ENCODE data around the gene TOMM20L. TPM values are rescaled to one million over a fixed set of nuclear protein-coding genes. Genes with fewer than 3 reads are reported as not detected.

The TOMM20L gene
- total and polyA plus RNA-seq, 8 donors = 0.95 to 2.2 (median 1.6) TPM; not detected in 2

GRCh38 chr14:58390830-58391229 is 4.9 kb upstream of the TOMM20L start:
- TF ChIP-seq, protein P1, sequence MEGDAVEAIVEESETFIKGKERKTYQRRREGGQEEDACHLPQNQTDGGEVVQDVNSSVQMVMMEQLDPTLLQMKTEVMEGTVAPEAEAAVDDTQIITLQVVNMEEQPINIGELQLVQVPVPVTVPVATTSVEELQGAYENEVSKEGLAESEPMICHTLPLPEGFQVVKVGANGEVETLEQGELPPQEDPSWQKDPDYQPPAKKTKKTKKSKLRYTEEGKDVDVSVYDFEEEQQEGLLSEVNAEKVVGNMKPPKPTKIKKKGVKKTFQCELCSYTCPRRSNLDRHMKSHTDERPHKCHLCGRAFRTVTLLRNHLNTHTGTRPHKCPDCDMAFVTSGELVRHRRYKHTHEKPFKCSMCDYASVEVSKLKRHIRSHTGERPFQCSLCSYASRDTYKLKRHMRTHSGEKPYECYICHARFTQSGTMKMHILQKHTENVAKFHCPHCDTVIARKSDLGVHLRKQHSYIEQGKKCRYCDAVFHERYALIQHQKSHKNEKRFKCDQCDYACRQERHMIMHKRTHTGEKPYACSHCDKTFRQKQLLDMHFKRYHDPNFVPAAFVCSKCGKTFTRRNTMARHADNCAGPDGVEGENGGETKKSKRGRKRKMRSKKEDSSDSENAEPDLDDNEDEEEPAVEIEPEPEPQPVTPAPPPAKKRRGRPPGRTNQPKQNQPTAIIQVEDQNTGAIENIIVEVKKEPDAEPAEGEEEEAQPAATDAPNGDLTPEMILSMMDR (IDR thresholded peaks at IDR 0.05) = no peak
- H3K4me1 ChIP-seq = peaks cover 0 to 9% of the 10 kb centered on the region in 2 donors
- ATAC-seq = no peak

GRCh38 chr14:58395562-58395811 is 243 bp upstream of the TOMM20L start:
- Histone ChIP-seq H3K27me3 (no peaks in the 10 kb centered on the region), H3K36me3 (no peaks in the 10 kb centered on the region), H3K27ac (peak overlapping the region in 1 of 2 donors; percentile 74), H3K4me3 (peak overlapping the region; percentile 49 to 50), H3K9me3 (no peaks in the 10 kb centered on the region), H3K4me1 (peaks cover 0 to 17% of the 10 kb centered on the region in 2 donors)
- intact Hi-C loops (cut with DNase I) = no loop called here
- no peak for ATAC-seq
- TF ChIP-seq, protein P1 (IDR thresholded peaks at IDR 0.05) = no peak
- DNase-seq = no peak

More at GRCh38 chr14:58390830-58391229, 4.9 kb upstream of the TOMM20L start:
- no peaks in the 10 kb centered on the region for H3K27me3 ChIP-seq
- H3K4me3 ChIP-seq = no peak overlapping the region
- H3K9me3 ChIP-seq = no peaks in the 10 kb centered on the region
- no peak overlapping the region for H3K27ac ChIP-seq
- intact Hi-C loops (cut with DNase I) = no loop called here
- no peak for DNase-seq
- no peaks in the 10 kb centered on the region for H3K36me3 ChIP-seq

GRCh38 chr14:58397156-58397555 is 1.4 kb downstream of the TOMM20L start:
- Histone ChIP-seq H3K4me1 (peaks cover 0 to 17% of the 10 kb centered on the region in 2 donors), H3K9me3 (no peaks in the 10 kb centered on the region), H3K36me3 (no peaks in the 10 kb centered on the region), H3K27me3 (no peaks in the 10 kb centered on the region), H3K4me3 (no peak overlapping the region), H3K27ac (no peak overlapping the region)
- TF ChIP-seq, protein P1 (IDR thresholded peaks at IDR 0.05) = no peak
- intact Hi-C loops (cut with DNase I) = no loop called here
- no peak for DNase-seq
- no peak for ATAC-seq

GRCh38 chr14:58398495-58398894 is 2.8 kb downstream of the TOMM20L start:
- TF ChIP-seq, protein P1 (IDR thresholded peaks at IDR 0.05) = no peak
- Histone ChIP-seq H3K36me3 (no peaks in the 10 kb centered on the region), H3K4me1 (peaks cover 0 to 17% of the 10 kb centered on the region in 2 donors), H3K9me3 (no peaks in the 10 kb centered on the region), H3K27me3 (no peaks in the 10 kb centered on the region), H3K4me3 (no peak overlapping the region), H3K27ac (no peak overlapping the region)
- DNase-seq (no peak), ATAC-seq (no peak)
- intact Hi-C loops (cut with DNase I) = no loop called here

DNA sequence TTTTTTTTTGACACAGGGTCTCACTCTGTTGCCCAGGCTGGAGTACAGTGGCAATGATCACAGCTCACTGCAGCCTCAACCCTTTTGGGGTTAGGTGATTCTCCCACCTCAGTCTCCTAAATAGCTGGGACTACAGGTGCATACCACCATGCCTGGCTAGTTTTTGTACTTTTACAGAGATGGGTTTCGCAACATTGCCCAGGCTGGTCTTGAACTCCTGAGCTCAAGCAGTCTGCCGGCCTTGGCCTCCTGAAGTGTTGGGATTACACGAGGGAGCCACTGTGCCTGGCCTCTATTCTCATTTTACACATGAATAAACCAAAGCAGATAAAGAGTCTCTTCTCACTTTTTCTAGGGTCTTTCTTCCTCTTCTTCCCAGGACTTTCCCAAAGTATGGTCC is 3.2 kb downstream of the TOMM20L start:
- no peaks in the 10 kb centered on the region for H3K9me3 ChIP-seq

More for the DNA sequence above, 3.2 kb downstream of the TOMM20L start:
- intact Hi-C loops (cut with DNase I) = no loop called here
- no peaks in the 10 kb centered on the region for H3K27me3 ChIP-seq
- DNase-seq (no peak), ATAC-seq (no peak)
- no peak overlapping the region for H3K27ac ChIP-seq
- peaks cover 0 to 17% of the 10 kb centered on the region in 2 donors for H3K4me1 ChIP-seq
- no peak overlapping the region for H3K4me3 ChIP-seq
- no peaks in the 10 kb centered on the region for H3K36me3 ChIP-seq
- TF ChIP-seq, protein P1 (IDR thresholded peaks at IDR 0.05) = no peak
